ENCODE measurements around the gene ALDH8A1. TPM values are rescaled to one million over a fixed set of nuclear protein-coding genes. Genes with fewer than 3 reads are reported as not detected.

The ALDH8A1 gene
- total RNA-seq, 2 experiments from 2014 or later = not detected

- no peaks in the 10 kb centered on the region for H3K4me1 ChIP-seq (ENCODE audit: insufficient read depth, low read length, poor library complexity, severe bottlenecking)
- no TSS peak for BruUV-seq (replicated peaks)
- no peaks in the 10 kb centered on the region for H4K20me1 ChIP-seq (ENCODE audit: insufficient read depth, low read length)
- no peaks in the 10 kb centered on the region for H3K9me3 ChIP-seq (ENCODE audit: low read length)
- TF ChIP-seq CTCF (conservative IDR thresholded peaks at IDR 0.05; ENCODE audit: low read length) (no peak), EZH2phosphoT487 (IDR thresholded peaks at IDR 0.05; ENCODE audit: borderline replicate concordance, low read depth, low read length) (no peak)
- no peaks in the 10 kb centered on the region for H3K9me2 ChIP-seq (ENCODE audit: insufficient read depth, low read length)
- ChIA-PET CTCF (ENCODE audit: unreplicated experiment) (no interaction called here), POLR2A (interaction anchor here (0.6 to 2.2 kb wide), 2 partner anchors 9 to 579 kb away, joined by 4 to 6 read pairs; no protein-coding TSS in a partner anchor)
- H3K79me2 ChIP-seq (ENCODE audit: insufficient read depth, low read depth, low read length) = no peaks in the 10 kb centered on the region
- H2AFZ ChIP-seq (ENCODE audit: low read length) = no peak overlapping the region
- no peak overlapping the region for H3K27ac ChIP-seq (ENCODE audit: low read depth, low read length, poor library complexity, severe bottlenecking)
- intact Hi-C loops (cut with micrococcal nuclease; ENCODE audit: unreplicated experiment) = no loop called here
- DNase-seq (ENCODE audit: low spot score) = no peak
- H3K4me3 ChIP-seq (ENCODE audit: low read depth, low read length, poor library complexity, severe bottlenecking) = no peak overlapping the region
- no peaks in the 10 kb centered on the region for H3K36me3 ChIP-seq (ENCODE audit: insufficient read depth, low read length)
- H3K4me2 ChIP-seq (ENCODE audit: low read length) = no peak overlapping the region
Observed at GRCh38 chr6:134930463-134930862, 19.4 kb downstream of the ALDH8A1 start.

GRCh38 chr6:134928151-134928900 lies 21.6 kb downstream of the ALDH8A1 start:
- Histone ChIP-seq H3K36me3 (ENCODE audit: insufficient read depth, low read length) (no peaks in the 10 kb centered on the region), H3K9me2 (ENCODE audit: insufficient read depth, low read length) (no peaks in the 10 kb centered on the region), H3K4me2 (ENCODE audit: low read length) (no peak overlapping the region), H3K27ac (ENCODE audit: low read depth, low read length, poor library complexity, severe bottlenecking) (no peak overlapping the region), H3K4me1 (ENCODE audit: insufficient read depth, low read length, poor library complexity, severe bottlenecking) (no peaks in the 10 kb centered on the region), H4K20me1 (ENCODE audit: insufficient read depth, low read length) (no peaks in the 10 kb centered on the region), H3K9me3 (ENCODE audit: low read length) (no peaks in the 10 kb centered on the region), H3K79me2 (ENCODE audit: insufficient read depth, low read depth, low read length) (no peaks in the 10 kb centered on the region), H3K4me3 (ENCODE audit: low read depth, low read length, poor library complexity, severe bottlenecking) (no peak overlapping the region), H2AFZ (ENCODE audit: low read length) (no peak overlapping the region)
- no peak for DNase-seq (ENCODE audit: low spot score)
- intact Hi-C loops (cut with micrococcal nuclease; ENCODE audit: unreplicated experiment) = no loop called here
- TF ChIP-seq CTCF (conservative IDR thresholded peaks at IDR 0.05; ENCODE audit: low read length) (no peak), EZH2phosphoT487 (IDR thresholded peaks at IDR 0.05; ENCODE audit: borderline replicate concordance, low read depth, low read length) (no peak)
- ChIA-PET POLR2A (interaction anchor here (1.0 to 2.2 kb wide), 4 partner anchors 10 to 76 kb away, joined by 3 to 4 read pairs (median 4); no protein-coding TSS in a partner anchor), CTCF (ENCODE audit: unreplicated experiment) (interaction anchor here (0.5 kb wide), 1 partner anchor 760 kb away, joined by 3 read pairs; no protein-coding TSS in a partner anchor)
- BruUV-seq (replicated peaks) = no TSS peak

GRCh38 chr6:134925800-134926199 lies 24.1 kb downstream of the ALDH8A1 start:
- H3K4me2 ChIP-seq (ENCODE audit: low read length) = no peak overlapping the region
- H3K79me2 ChIP-seq (ENCODE audit: insufficient read depth, low read depth, low read length) = no peaks in the 10 kb centered on the region
- no peak overlapping the region for H3K4me3 ChIP-seq (ENCODE audit: low read depth, low read length, poor library complexity, severe bottlenecking)
- no peaks in the 10 kb centered on the region for H3K4me1 ChIP-seq (ENCODE audit: insufficient read depth, low read length, poor library complexity, severe bottlenecking)
- H3K9me2 ChIP-seq (ENCODE audit: insufficient read depth, low read length) = no peaks in the 10 kb centered on the region
- intact Hi-C loops (cut with micrococcal nuclease; ENCODE audit: unreplicated experiment) = no loop called here
- no TSS peak for BruUV-seq (replicated peaks)
- DNase-seq (ENCODE audit: low spot score) = no peak
- no peaks in the 10 kb centered on the region for H4K20me1 ChIP-seq (ENCODE audit: insufficient read depth, low read length)
- no peak overlapping the region for H2AFZ ChIP-seq (ENCODE audit: low read length)
- ChIA-PET CTCF (ENCODE audit: unreplicated experiment) (no interaction called here), POLR2A (interaction anchor here (0.6 kb wide), 2 partner anchors 271 to 1871 kb away, joined by 3 read pairs; no protein-coding TSS in a partner anchor)
- H3K36me3 ChIP-seq (ENCODE audit: insufficient read depth, low read length) = no peaks in the 10 kb centered on the region
- no peak overlapping the region for H3K27ac ChIP-seq (ENCODE audit: low read depth, low read length, poor library complexity, severe bottlenecking)
- no peaks in the 10 kb centered on the region for H3K9me3 ChIP-seq (ENCODE audit: low read length)
- TF ChIP-seq EZH2phosphoT487 (IDR thresholded peaks at IDR 0.05; ENCODE audit: borderline replicate concordance, low read depth, low read length) = no peak
- no peak for TF ChIP-seq CTCF (conservative IDR thresholded peaks at IDR 0.05; ENCODE audit: low read length)

Measured in OCI-LY7 (cell line).